Fibroblast of villous mesenchyme (primary cell): ENCODE data around the gene IL37. TPM values are rescaled to one million over a fixed set of nuclear protein-coding genes. Genes with fewer than 3 reads are reported as not detected.
"Not testable (repeated sequence)": the region's sequence is repeated elsewhere in the genome, so short reads cannot be mapped to it uniquely, and the experiment has no call there.

ENCODE experiments used
- DNase-seq: peaks from one replicate; pipeline ENCODE4 v3.0.0-alpha.2; 2010; ENCODE audit warnings: low read depth
- H3K4me3 ChIP-seq: 2 replicates; pipeline ENCODE4 v1.5.1; 2011; ENCODE audit warnings: low read depth, mild to moderate bottlenecking, low read length
- total RNA-seq: library from RNA; depleted of rRNA; stranded (reverse); fragments of >200 nt; gene quantifications from 2 replicates; pipeline ENCODE4 v1.2.3, GENCODE V29; 2012
- TF ChIP-seq, protein P1 (sequence below): IDR thresholded peaks from 2 replicates; pipeline ENCODE4 v1.5.1; 2012; ENCODE audit warnings: low read depth, mild to moderate bottlenecking, low read length; ENCODE audit not compliant: insufficient read depth

IL37 gene
- total RNA-seq, 1 donor: not detected

DNA sequence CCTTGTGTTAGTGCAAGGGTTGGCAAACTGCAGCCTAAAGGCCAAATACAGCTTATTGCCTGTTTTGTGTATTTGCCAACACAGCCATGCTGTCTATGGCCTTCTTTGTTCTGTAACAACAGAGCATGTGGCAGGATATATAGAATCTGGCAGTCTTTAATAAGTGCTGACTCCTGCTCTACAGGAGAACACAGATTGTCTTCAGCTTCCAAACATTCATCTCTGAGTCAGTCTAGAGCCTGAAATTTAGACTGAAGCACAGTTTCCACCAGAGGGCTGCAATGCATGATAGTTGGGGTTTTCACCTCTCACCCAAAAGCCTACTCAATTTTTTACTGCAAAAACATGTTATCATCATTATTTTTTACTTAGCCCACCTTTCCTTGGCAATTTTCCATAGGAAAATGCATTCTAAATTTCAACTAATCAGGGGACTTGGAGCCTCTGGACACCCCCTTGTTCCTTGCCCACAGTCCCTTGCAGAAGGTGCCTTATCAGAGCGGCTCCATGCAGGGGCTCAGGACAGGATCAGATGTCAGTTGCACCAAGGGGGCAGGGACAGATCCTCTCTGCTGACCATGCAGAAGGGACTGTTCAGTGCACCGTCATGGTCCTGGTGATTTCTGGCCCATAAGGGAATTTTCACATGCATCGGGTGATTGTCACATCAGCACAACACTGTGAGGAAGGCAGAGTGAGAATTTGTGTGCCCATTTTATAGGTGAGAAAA lies 12.4 kb downstream of the IL37 start:
- no peak overlapping the region for H3K4me3 ChIP-seq
- TF ChIP-seq, protein P1, sequence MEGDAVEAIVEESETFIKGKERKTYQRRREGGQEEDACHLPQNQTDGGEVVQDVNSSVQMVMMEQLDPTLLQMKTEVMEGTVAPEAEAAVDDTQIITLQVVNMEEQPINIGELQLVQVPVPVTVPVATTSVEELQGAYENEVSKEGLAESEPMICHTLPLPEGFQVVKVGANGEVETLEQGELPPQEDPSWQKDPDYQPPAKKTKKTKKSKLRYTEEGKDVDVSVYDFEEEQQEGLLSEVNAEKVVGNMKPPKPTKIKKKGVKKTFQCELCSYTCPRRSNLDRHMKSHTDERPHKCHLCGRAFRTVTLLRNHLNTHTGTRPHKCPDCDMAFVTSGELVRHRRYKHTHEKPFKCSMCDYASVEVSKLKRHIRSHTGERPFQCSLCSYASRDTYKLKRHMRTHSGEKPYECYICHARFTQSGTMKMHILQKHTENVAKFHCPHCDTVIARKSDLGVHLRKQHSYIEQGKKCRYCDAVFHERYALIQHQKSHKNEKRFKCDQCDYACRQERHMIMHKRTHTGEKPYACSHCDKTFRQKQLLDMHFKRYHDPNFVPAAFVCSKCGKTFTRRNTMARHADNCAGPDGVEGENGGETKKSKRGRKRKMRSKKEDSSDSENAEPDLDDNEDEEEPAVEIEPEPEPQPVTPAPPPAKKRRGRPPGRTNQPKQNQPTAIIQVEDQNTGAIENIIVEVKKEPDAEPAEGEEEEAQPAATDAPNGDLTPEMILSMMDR: no peak
- DNase-seq: no peak

DNA sequence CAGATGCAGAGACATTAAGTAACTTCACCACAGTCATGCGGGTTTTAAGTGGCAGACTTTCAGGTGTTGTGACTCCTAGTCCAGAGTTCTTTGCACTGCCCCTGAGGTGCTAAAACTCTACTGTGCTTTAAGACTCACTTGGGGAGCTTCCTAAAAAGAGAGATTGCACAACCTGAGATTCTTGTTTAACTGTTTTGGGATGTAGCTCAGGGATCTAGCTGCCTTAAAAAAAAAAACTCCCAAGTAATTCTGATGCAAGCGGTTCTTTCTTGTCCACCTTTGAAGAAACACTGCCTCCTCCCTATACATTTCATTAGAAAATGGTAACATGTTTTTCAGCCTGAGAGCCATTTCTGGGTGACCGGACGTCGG lies 13.0 kb downstream of the IL37 start:
- TF ChIP-seq, protein P1: no peak
- DNase-seq: no peak
- no peak overlapping the region for H3K4me3 ChIP-seq

DNA sequence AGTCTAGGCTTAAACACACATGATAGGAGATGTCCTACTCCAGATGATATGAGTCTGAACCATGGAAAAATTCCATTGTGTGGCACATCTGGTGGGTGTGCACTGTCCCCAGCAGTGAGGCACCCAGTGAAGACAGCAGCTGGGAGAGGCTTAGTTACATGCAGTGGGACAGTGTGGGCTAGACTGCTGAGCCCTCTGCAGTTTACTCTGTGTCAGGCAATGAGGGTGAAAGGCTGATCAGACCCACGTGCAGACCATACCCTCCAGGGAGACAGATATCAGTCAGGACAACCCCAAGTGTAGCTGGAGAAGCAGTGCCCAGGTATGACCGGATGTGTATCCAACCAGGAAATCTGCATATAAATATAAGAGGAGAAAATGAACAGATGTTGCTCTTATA lies 13.4 kb downstream of the IL37 start:
- TF ChIP-seq, protein P1: no peak
- no peak for DNase-seq
- no peak overlapping the region for H3K4me3 ChIP-seq

DNA sequence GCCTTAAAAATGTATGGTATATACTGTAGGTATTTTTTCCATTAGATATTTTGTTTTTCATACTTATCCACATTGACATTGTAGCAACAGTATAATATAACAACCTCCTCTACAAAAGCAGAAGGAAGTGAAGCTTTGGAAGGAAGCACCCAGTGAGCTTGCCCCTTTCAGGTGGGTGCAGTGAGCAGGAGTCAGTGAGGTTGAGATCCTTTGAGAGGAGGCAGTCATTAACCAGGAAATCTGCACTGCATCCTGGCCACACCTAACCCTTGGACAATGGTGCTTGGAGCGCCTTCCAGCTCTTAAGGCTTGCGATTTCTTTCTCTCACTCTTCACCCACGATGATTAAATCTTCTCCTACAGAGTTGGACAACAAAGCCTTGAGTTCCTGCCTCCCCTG lies 13.9 kb downstream of the IL37 start:
- TF ChIP-seq, protein P1: no peak
- DNase-seq: no peak
- H3K4me3 ChIP-seq: no peak overlapping the region

DNA sequence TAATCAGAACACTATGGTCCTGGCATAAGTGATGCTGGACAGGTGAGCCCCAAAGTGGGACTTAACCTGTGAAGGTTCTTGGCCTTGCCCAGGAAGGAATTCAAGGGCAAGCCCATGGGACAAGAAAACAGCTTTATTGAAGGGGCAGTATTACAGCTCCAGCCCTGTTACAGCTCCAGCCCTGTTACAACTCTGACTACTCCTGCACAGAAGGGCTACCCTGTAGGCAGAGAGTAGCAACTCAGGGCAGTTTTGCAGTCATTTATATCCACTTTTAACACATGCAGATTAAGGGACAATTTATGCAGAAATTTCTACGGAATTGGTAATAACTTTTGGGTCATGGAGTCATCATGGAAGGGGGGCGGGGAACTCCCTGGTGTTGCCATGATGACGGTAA lies 15.7 kb downstream of the IL37 start:
- TF ChIP-seq, protein P1: no peak
- DNase-seq: no peak
- no peak overlapping the region for H3K4me3 ChIP-seq

DNA sequence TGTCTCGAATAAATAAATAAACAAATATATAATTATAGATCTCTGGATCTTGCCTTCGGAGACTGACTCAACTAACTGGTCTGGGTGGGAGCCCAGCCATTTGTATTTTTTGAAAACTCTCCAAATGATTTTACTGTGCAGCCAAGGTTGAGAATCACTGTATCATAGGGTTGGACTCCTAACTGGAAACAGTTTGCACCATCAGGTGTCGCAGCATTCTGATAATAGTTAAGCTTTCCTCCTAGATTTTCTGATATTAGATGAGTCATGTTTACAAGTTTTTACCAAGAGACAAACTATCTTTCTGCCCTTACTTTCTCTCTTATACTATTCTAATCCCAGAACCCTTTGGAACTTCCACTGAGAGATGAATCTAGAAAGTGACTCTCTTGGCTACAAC lies 16.8 kb downstream of the IL37 start:
- DNase-seq: no peak
- TF ChIP-seq, protein P1: no peak
- no peak overlapping the region for H3K4me3 ChIP-seq

DNA sequence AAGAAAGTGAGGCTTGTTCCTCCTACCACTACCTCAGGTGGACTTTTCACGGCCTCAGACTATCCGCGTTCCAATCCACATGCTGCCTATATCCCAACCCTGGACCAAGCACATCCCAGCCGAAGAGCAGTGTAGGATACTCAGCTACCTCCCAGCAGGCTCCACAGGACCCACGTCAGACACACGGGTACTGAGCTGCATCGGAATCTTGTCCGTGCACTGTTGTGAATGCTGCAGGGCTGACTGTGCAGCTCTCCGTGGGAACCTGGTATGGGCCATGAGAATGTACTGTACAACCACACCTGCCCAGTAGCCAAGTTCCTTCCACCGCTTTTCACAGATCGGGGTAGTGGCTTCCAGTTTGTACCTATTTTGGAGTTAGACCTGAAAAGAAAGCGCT lies 22.3 kb downstream of the IL37 start:
- no peak for DNase-seq
- no peak overlapping the region for H3K4me3 ChIP-seq
- TF ChIP-seq, protein P1: no peak

DNA sequence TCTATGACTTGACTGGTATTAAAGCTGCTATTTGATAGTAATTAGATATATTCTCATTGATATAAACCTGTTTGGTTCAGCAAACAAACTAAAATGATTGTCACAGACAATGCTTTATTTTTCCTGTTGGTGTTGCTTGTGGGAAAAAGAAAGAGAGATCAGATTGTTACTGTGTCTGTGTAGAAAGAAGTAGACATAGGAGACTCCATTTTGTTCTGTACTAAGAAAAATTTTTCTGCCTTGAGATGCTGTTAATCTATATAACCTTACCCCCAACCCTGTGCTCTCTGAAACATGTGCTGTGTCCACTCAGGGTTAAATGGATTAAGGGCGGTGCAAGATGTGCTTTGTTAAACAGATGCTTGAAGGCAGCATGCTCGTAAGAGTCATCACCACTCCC lies 23.2 kb downstream of the IL37 start:
- not testable (repeated sequence) for DNase-seq, H3K4me3 ChIP-seq
